T-helper 17 cell (primary cell): ENCODE data around the gene MAGI1. TPM values are rescaled to one million over a fixed set of nuclear protein-coding genes. Genes with fewer than 3 reads are reported as not detected.

Source experiments
- ATAC-seq: fragments of 150-1000 bp; cut with Tn5 transposase; 2 replicates; pipeline ENCODE4 v1.10.0; 2021; ENCODE audit warnings: mild to moderate bottlenecking, moderate library complexity
- DNase-seq, 3 donors: peaks; one replicate each; pipeline versions ENCODE4 v3.0.0 to v3.0.0-alpha.2; 2020 to 2021
- H3K9me3 ChIP-seq: one replicate; pipeline ENCODE4 v1.7.0; 2013; ENCODE audit warnings: low read length, mild to moderate bottlenecking; ENCODE audit not compliant: control insufficient read depth, poor library complexity, severe bottlenecking
- H3K27ac Mint-ChIP-seq: one replicate; pipeline ENCODE4 v1.8.0; 2022; ENCODE audit warnings: mild to moderate bottlenecking, moderate library complexity, mixed read lengths
- H3K27me3 Mint-ChIP-seq: one replicate; pipeline ENCODE4 v1.8.0; 2022; ENCODE audit warnings: mixed read lengths
- H3K36me3 Mint-ChIP-seq: one replicate; pipeline ENCODE4 v1.8.0; 2022; ENCODE audit warnings: low read depth, mixed read lengths
- H3K4me1 Mint-ChIP-seq: one replicate; pipeline ENCODE4 v1.8.0; 2022; ENCODE audit warnings: mild to moderate bottlenecking, mixed read lengths
- H3K4me3 Mint-ChIP-seq: one replicate; pipeline ENCODE4 v1.8.0; 2022; ENCODE audit warnings: mild to moderate bottlenecking, moderate library complexity, mixed read lengths
- total RNA-seq, 4 donors: library from RNA in 2 of 4; stranded (reverse) in 2 of 4; gene quantifications; one replicate each; pipeline ENCODE4 v1.2.3 and lab custom pipeline; 2022 to 2026

Gene MAGI1
- total RNA-seq, 2 donors from 2014 or later: not detected

DNA sequence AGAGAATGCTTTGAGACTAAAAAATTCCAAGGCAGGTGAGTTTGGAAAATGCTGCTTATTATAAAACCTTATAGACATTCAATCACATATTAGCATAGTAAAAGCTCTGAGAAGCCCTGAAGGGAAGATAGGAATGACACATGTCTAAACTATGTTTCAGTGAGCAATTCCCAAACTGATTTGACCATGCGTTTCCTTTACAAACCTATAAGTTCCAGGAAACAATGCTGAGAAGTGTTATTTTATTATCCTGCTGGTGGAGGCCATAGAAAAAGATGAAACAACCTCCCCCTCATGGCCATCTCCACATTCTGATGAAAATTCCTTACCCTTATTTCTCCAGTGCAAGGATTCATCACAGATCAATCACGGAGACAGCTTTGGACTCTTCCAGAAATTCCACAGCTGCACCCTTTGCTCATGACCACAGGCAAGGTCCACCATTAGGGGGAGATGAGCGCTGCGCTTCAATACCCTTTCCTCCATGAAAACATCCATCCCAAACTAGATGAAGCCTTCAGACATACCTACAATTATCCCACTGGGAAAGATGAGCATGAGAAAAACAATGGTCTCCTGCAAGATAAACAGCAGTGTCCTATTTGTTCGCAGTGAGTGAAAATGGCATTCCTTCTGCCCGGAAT, 372.1 kb downstream of the MAGI1 start:
- no peaks in the 10 kb centered on the region for H3K9me3 ChIP-seq
- Mint-ChIP-seq H3K36me3 (no peaks in the 10 kb centered on the region), H3K27me3 (no peaks in the 10 kb centered on the region), H3K4me1 (no peaks in the 10 kb centered on the region), H3K27ac (no peak overlapping the region), H3K4me3 (no peak overlapping the region)
- DNase-seq (no peak), ATAC-seq (no peak)

DNA sequence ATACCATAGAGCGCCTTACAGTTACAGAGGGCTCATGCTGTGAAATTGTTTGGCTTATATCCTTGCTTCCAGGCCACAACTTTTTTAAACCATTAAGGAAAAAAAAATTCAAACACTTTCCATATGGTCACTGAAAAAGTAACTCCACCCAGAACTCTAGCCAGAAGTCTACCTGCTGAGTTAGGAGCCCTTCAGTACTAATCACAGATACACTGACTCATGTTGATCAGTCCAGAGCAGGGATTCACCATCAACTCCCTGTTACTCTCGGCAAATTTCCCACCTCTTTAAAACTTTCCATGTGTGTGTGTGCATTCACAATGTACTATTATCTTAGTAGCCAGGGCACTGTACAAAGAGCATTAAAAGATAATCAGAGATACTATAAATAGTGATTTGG, 372.8 kb downstream of the MAGI1 start:
- H3K4me1 Mint-ChIP-seq: no peaks in the 10 kb centered on the region
- H3K27me3 Mint-ChIP-seq: no peaks in the 10 kb centered on the region
- H3K36me3 Mint-ChIP-seq: no peaks in the 10 kb centered on the region
- H3K4me3 Mint-ChIP-seq: no peak overlapping the region
- H3K9me3 ChIP-seq: no peaks in the 10 kb centered on the region
- ATAC-seq: no peak
- DNase-seq: no peak
- H3K27ac Mint-ChIP-seq: no peak overlapping the region

DNA sequence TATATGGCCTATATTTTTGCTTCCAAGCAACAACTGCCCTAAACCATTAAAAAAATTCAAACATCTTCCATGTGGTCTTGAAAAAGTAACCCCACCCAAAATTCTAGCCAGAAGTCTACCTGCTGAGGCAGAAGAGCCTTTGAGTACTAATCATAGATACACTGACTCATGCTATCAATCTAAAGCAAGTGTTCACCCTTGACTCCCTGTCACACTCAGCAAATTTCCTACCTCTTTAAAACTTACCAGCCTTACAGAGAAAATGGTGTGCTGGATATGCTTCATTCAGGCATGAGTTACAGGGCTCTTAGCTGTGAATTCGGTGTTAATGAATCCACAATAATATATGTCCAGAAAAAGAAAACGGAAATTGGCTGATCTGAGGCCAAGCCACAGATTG, 373.8 kb downstream of the MAGI1 start:
- H3K9me3 ChIP-seq: no peaks in the 10 kb centered on the region
- H3K4me3 Mint-ChIP-seq: no peak overlapping the region
- no peaks in the 10 kb centered on the region for H3K36me3 Mint-ChIP-seq
- ATAC-seq (no peak), DNase-seq (no peak)
- H3K4me1 Mint-ChIP-seq: no peaks in the 10 kb centered on the region
- H3K27me3 Mint-ChIP-seq: no peaks in the 10 kb centered on the region
- no peak overlapping the region for H3K27ac Mint-ChIP-seq

DNA sequence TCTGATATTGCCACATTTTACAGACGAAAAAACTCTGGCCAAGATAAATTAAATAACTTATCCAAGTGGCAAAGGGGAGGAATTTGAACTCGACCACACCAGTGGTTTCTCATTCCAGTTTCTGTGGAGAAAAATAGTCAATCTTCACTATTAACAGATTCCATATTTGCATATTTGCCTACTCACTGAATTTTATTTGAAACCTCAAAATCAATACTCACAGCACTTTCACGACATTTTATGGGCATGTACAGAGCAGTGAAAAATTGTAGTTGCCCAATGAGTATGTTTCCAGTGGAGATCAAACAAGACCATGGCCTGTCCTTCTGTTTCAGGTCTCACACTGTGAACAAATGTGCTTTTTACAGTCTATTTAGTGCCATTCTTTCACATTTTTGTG, 374.3 kb downstream of the MAGI1 start:
- Mint-ChIP-seq H3K4me3 (no peak overlapping the region), H3K27ac (no peak overlapping the region), H3K36me3 (no peaks in the 10 kb centered on the region), H3K4me1 (no peaks in the 10 kb centered on the region), H3K27me3 (no peaks in the 10 kb centered on the region)
- H3K9me3 ChIP-seq: no peaks in the 10 kb centered on the region
- ATAC-seq (no peak), DNase-seq (no peak)

DNA sequence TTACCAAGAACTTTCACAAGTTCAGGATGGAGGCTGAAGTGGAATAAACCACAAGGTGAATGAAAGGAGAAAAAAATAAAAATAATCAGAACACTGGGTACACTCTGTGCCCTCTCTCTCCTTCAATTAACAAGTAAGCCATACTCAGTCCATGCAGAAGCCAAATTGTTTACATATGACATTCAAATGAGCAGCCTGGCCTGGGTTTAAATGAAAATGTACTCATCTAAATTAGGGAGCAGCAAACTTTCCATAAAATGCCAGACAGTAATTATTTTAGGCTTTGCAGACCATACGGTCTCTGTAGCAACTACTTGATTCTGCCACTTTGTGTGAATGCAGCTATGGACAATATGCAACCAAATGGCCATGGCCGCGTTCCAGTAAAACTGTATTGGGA, 376.6 kb downstream of the MAGI1 start:
- ATAC-seq: no peak
- H3K9me3 ChIP-seq: no peaks in the 10 kb centered on the region
- H3K4me1 Mint-ChIP-seq: no peaks in the 10 kb centered on the region
- no peak for DNase-seq
- no peaks in the 10 kb centered on the region for H3K27me3 Mint-ChIP-seq
- no peak overlapping the region for H3K4me3 Mint-ChIP-seq
- H3K27ac Mint-ChIP-seq: no peak overlapping the region
- H3K36me3 Mint-ChIP-seq: no peaks in the 10 kb centered on the region

DNA sequence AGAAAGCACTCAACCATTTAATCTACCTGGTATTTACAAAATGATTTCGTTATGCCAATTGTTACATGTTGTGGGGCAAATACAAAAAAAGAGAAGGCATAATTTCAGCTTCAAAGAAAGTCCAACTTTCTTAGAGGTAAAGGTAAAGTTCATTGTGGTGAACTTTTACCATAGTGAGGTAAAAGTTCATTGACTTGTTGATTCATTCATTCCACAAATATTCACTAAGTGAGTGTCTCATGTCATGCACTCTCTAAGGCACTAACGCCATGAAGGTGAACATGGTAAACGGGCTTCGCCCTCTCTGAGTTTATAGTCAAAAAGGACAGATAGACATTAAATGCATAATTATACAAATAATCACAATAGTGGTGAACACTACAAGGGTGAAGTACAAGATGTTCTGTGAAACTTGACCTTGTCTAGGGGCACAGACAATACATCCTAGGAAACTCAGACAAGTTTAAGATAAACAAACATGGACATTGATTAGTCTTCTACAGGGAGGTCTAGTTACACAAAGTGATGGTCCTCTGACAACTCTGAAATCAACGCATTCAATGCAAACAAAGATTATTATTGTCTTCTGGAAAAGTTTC, 378.6 kb downstream of the MAGI1 start:
- Mint-ChIP-seq H3K4me1 (no peaks in the 10 kb centered on the region), H3K27me3 (no peaks in the 10 kb centered on the region), H3K4me3 (no peak overlapping the region), H3K27ac (no peak overlapping the region), H3K36me3 (no peaks in the 10 kb centered on the region)
- ATAC-seq (no peak), DNase-seq (no peak)
- H3K9me3 ChIP-seq: no peaks in the 10 kb centered on the region

DNA sequence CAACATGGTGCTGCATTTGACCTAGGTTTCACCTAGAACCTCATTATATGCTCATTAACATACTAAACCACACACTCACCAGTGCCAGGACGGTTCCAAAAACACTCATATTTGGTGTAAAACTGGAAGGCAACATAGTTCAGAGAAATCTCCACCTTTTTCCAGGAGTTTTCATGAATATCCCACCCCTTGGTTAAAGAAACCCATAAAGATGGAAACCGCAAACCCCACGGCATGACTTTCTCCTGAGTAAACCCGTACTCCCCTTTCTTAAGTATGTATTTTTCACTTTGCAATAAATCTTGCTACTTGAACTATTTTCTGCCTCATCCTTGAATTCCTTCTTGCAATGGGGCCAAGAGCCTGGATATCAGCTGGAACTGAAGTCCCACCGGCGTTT, 379.3 kb downstream of the MAGI1 start:
- Mint-ChIP-seq H3K36me3 (no peaks in the 10 kb centered on the region), H3K4me1 (no peaks in the 10 kb centered on the region), H3K27me3 (no peaks in the 10 kb centered on the region), H3K27ac (no peak overlapping the region), H3K4me3 (no peak overlapping the region)
- DNase-seq (no peak), ATAC-seq (no peak)
- no peaks in the 10 kb centered on the region for H3K9me3 ChIP-seq

DNA sequence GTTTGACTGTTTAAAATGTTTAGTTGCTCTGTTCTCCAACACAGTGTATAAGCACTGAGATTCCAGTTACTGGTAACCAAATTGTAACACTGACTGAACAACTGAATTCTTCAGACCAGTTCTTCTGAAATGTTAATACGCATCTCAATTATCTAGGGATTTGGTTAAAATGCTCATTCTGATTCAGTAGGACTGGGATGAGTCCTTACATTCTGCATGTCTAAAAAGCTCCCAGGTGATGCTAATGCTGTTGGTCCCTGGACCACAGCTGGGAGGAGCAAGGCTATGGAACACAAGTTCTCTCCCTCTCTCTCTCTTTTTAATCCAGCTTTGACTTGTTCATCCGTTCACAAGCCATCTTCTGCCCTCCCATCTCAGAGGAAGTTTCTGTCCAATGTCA, 380.3 kb downstream of the MAGI1 start:
- no peak overlapping the region for H3K27ac Mint-ChIP-seq
- no peak overlapping the region for H3K4me3 Mint-ChIP-seq
- no peaks in the 10 kb centered on the region for H3K36me3 Mint-ChIP-seq
- no peaks in the 10 kb centered on the region for H3K4me1 Mint-ChIP-seq
- no peaks in the 10 kb centered on the region for H3K9me3 ChIP-seq
- H3K27me3 Mint-ChIP-seq: no peaks in the 10 kb centered on the region
- ATAC-seq (no peak), DNase-seq (no peak)

DNA sequence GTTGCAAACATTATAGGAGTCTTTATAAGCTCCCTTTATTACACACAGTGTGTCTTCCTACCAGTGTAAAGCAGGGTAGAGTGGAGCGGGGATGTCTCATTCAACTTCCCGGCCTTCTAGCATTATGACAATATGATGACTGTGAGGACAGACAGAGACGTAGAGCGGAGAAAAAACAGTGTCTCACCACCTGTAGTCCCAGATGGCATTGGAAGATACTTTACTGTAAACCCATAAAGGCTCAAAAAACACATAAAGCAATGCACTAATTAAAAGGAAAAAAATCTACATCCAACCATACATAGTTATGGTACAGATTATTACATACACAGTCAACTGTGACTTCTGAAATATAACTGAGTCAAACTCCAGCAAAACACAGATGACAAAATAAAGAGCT, 383.7 kb downstream of the MAGI1 start:
- H3K9me3 ChIP-seq: no peaks in the 10 kb centered on the region
- no peaks in the 10 kb centered on the region for H3K27me3 Mint-ChIP-seq
- H3K27ac Mint-ChIP-seq: no peak overlapping the region
- DNase-seq (no peak), ATAC-seq (no peak)
- no peak overlapping the region for H3K4me3 Mint-ChIP-seq
- no peaks in the 10 kb centered on the region for H3K36me3 Mint-ChIP-seq
- H3K4me1 Mint-ChIP-seq: no peaks in the 10 kb centered on the region

DNA sequence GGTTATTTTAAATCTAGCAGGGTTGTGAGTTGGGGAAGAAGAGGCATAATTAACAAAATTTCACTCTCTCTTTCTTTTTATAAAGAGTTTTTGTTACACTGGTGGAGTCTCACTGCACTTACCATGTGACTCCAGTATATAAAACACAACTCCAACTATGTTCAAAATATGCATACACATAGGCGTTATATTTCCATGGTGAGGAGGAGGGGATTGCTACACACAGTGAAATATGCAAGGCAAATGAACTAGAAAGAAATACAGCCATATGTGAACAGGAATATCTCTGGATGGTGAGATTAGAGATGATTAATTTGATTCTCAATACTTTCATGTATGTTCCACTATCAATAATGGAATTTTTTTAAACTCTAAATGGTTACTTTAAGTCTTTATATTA, 385.0 kb downstream of the MAGI1 start:
- H3K36me3 Mint-ChIP-seq: no peaks in the 10 kb centered on the region
- ATAC-seq (no peak), DNase-seq (no peak)
- no peaks in the 10 kb centered on the region for H3K9me3 ChIP-seq
- no peak overlapping the region for H3K4me3 Mint-ChIP-seq
- no peak overlapping the region for H3K27ac Mint-ChIP-seq
- H3K27me3 Mint-ChIP-seq: no peaks in the 10 kb centered on the region
- no peaks in the 10 kb centered on the region for H3K4me1 Mint-ChIP-seq

DNA sequence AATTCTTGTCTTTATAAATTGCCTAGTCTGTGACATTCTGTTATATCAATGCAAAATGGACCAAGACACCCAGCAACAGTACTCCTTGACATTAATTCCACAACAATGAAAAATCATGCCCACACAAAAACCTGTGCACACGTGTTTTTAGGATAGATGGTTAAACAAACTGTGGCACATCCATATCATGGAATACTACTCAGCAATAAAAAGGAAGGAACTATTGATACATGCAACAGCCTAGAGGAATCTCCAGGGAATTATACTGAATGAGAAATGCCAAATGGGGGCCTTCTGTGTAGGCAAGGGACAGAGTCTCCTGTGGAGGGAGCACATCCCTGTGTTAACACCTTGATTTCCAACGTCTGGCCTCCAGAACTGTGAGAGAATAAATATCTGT, 388.5 kb downstream of the MAGI1 start:
- Mint-ChIP-seq H3K27ac (no peak overlapping the region), H3K4me3 (no peak overlapping the region), H3K4me1 (no peaks in the 10 kb centered on the region), H3K27me3 (no peaks in the 10 kb centered on the region), H3K36me3 (no peaks in the 10 kb centered on the region)
- no peaks in the 10 kb centered on the region for H3K9me3 ChIP-seq
- ATAC-seq (no peak), DNase-seq (no peak)

DNA sequence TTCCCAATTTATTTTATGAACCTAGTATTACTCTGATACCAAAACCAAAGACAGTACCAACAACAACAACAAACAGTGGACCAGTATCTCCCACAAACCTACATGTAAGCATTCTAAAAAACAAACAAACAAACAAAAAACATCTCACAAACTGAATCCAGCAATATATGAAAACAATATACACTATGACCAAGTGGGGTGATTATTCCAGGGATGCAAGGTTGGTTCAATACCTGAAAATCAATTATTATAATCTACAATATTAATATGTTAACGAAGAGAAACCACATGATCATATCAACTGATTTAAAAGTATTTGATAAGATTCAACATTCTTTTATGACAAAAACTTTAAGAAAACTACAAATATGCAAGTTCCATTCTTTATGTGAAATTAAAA, 391.3 kb downstream of the MAGI1 start:
- H3K27me3 Mint-ChIP-seq: no peaks in the 10 kb centered on the region
- no peak overlapping the region for H3K4me3 Mint-ChIP-seq
- H3K27ac Mint-ChIP-seq: no peak overlapping the region
- DNase-seq: no peak
- H3K4me1 Mint-ChIP-seq: no peaks in the 10 kb centered on the region
- H3K9me3 ChIP-seq: no peaks in the 10 kb centered on the region
- no peaks in the 10 kb centered on the region for H3K36me3 Mint-ChIP-seq
- no peak for ATAC-seq

DNA sequence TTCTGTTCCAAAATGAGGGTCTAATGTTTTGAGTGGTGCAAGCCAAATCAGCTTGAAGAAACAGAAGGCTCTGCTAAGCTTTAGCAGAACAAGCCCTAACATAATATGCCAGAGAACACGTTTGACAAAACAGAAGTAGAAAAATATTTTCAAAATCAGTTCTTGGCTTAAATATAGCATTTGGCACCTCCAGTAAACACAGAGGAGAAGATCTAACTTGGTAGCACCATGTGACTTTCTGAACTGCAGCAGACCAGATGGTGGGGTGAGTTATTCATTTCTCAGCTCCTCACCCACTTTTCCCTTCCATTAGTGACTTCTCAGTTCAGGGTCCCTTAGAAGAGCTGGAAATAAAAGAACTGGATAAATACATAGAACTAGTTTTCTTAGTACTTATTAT, 395.8 kb downstream of the MAGI1 start:
- H3K4me1 Mint-ChIP-seq: no peaks in the 10 kb centered on the region
- no peaks in the 10 kb centered on the region for H3K36me3 Mint-ChIP-seq
- H3K27ac Mint-ChIP-seq: no peak overlapping the region
- H3K9me3 ChIP-seq: no peaks in the 10 kb centered on the region
- H3K27me3 Mint-ChIP-seq: no peaks in the 10 kb centered on the region
- H3K4me3 Mint-ChIP-seq: no peak overlapping the region
- ATAC-seq (no peak), DNase-seq (no peak)

DNA sequence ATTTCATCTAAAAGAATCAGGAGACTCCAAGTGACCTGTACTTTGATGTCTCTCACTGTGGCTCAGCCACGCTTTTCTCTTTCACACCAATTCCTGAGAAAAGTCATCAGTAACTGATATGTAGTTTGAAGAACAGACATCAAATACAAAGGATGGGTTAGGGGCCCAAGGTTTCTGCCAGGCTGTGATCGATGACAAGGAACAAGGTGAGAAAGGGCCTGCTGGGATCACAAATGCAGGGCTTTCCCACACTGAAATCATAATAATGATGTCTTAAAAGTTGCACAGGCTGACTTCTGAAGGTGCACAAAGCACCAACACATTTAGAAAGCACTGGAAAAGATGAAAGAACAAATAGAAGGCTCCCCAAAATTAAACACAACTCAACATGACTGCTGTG, 396.9 kb downstream of the MAGI1 start:
- Mint-ChIP-seq H3K4me3 (no peak overlapping the region), H3K4me1 (no peaks in the 10 kb centered on the region), H3K27me3 (no peaks in the 10 kb centered on the region), H3K27ac (no peak overlapping the region), H3K36me3 (no peaks in the 10 kb centered on the region)
- DNase-seq: no peak
- no peaks in the 10 kb centered on the region for H3K9me3 ChIP-seq
- ATAC-seq: no peak
